K562 (cell line): ENCODE data around the gene KLRF2. TPM values are rescaled to one million over a fixed set of nuclear protein-coding genes. Genes with fewer than 3 reads are reported as not detected.

Experiments
- ATAC-seq: fragments of 200-7000 bp; cut with Tn5 transposase; 3 replicates; pipeline ENCODE4 v1.9.1; 2020; ENCODE audit warnings: moderate library complexity
- BruUV-seq: library from RNA; stranded (reverse); fragments of 400-500 nt; replicated peaks from 2 replicates; lab custom pipeline; 2021; lab: Mats Ljungman, UMichigan
- CTCF ChIA-PET: fragments of 300-600 bp; formaldehyde crosslinking; extraction: SDS; loops from one replicate; lab custom pipeline; 2021; ENCODE audit warnings: low intra/inter-chr PET ratio; lab: Yijun Ruan, JAX
- POLR2A ChIA-PET: fragments of 300-600, 350-650 bp; sonication (Branson Sonifier 250); formaldehyde crosslinking; extraction: SDS; loops from one replicate; lab custom pipeline; 2021; ENCODE audit warnings: antibody characterized with exemption, inconsistent platforms; lab: Yijun Ruan, JAX
- DNase-seq, 4 experiments: peaks; one replicate each; pipeline versions ENCODE4 v3.0.0 to v3.0.0-alpha.2; 2011 to 2018; ENCODE audit warnings: low spot score in 3 of 4, mixed read lengths in 3 of 4; ENCODE audit errors: extremely low read depth in 1 of 4
- FAIRE-seq: peaks from 2 replicates; lab custom pipeline; 2011; peaks lifted over from hg19 to GRCh38; lab: Jason Lieb, UNC
- H2AFZ ChIP-seq: 2 replicates; pipeline ENCODE4 v1.6.0; 2011; ENCODE audit warnings: low read depth, low read length, control low read depth, inconsistent platforms
- H3K27ac ChIP-seq: fragments of 200-600 bp; 3 replicates; pipeline ENCODE4 v1.8.0; 2011; ENCODE audit warnings: low read depth, mild to moderate bottlenecking, control low read depth, inconsistent platforms, low read length, moderate library complexity, mixed read lengths; ENCODE audit errors: extremely low read depth
- H3K27me3 ChIP-seq, 2 experiments: fragments of 300-600 bp in 1 of 2; 2 replicates in 1 of 2; 3 replicates in 1 of 2; pipeline versions ENCODE4 v1.6.0 to v1.8.0; 2011; ENCODE audit warnings: inconsistent platforms in 2 of 2, low read length in 2 of 2, mild to moderate bottlenecking in 1 of 2, mixed read lengths in 1 of 2, moderate library complexity in 1 of 2; ENCODE audit not compliant: control insufficient read depth in 2 of 2, insufficient read depth in 2 of 2
- H3K36me3 ChIP-seq: fragments of 300-600 bp; 3 replicates; pipeline ENCODE4 v1.8.0; 2011; ENCODE audit warnings: mild to moderate bottlenecking, low read length, inconsistent platforms; ENCODE audit not compliant: control insufficient read depth, insufficient read depth
- H3K4me1 ChIP-seq, 2 experiments: fragments of 200-600 bp in 1 of 2; replicated peaks in 1 of 2; 2 replicates in 1 of 2; 3 replicates in 1 of 2; pipeline versions ENCODE4 v1.5.1 to v1.8.0; 2011; ENCODE audit warnings: inconsistent platforms in 2 of 2, low read length in 2 of 2, mild to moderate bottlenecking in 1 of 2, mixed read lengths in 1 of 2, moderate library complexity in 1 of 2; ENCODE audit not compliant: control insufficient read depth in 2 of 2, insufficient read depth in 2 of 2
- H3K4me2 ChIP-seq: 2 replicates; pipeline ENCODE4 v1.6.1; 2011; ENCODE audit warnings: low read length, control low read depth, inconsistent platforms, mixed read lengths; ENCODE audit not compliant: insufficient read depth
- H3K4me3 ChIP-seq: fragments of 200-600 bp; sonication (generic), shearing (Covaris generic); 2 replicates; pipeline ENCODE4 v1.5.1; 2016; ENCODE audit warnings: control low read depth, inconsistent platforms
- H3K79me2 ChIP-seq: fragments of 200-600 bp; 3 replicates; pipeline ENCODE4 v1.8.0; 2011; ENCODE audit warnings: low read length, inconsistent platforms; ENCODE audit not compliant: control insufficient read depth, insufficient read depth
- H3K9ac ChIP-seq, 2 experiments: 2 replicates each; pipeline versions ENCODE4 v1.6.0 to v1.6.1; 2011; ENCODE audit warnings: low read depth in 2 of 2, low read length in 2 of 2, control low read depth in 1 of 2, inconsistent platforms in 1 of 2, mild to moderate bottlenecking in 1 of 2, mixed read lengths in 1 of 2; ENCODE audit not compliant: insufficient read depth in 1 of 2
- H3K9me1 ChIP-seq: one replicate; pipeline ENCODE4 v1.6.0; 2011; ENCODE audit warnings: inconsistent platforms, mild to moderate bottlenecking, low read length, moderate library complexity; ENCODE audit not compliant: control insufficient read depth, insufficient read depth
- H3K9me3 ChIP-seq: replicated peaks from 2 replicates; pipeline ENCODE4 v1.5.1; 2011; ENCODE audit warnings: low read depth, low read length, inconsistent platforms; ENCODE audit not compliant: control insufficient read depth, insufficient read depth
- H4K20me1 ChIP-seq: replicated peaks from 2 replicates; pipeline ENCODE4 v1.6.1; 2011; ENCODE audit warnings: low read length, inconsistent platforms, mixed read lengths; ENCODE audit not compliant: control insufficient read depth, insufficient read depth
- CREBBP ChIP-seq: IDR thresholded peaks from one replicate; pipeline ENCODE4 v1.6.1; 2012; ENCODE audit warnings: low read depth, mild to moderate bottlenecking, control low read depth, inconsistent platforms, low read length
- HDAC1 ChIP-seq, 2 experiments: fragments of 450-650 bp; IDR thresholded peaks; 2 replicates each; pipeline ENCODE4 v1.6.1; 2016 to 2017; ENCODE audit warnings: inconsistent platforms in 1 of 2, mild to moderate bottlenecking in 1 of 2, moderate library complexity in 1 of 2
- PCBP1 ChIP-seq: fragments of 200-400 bp; formaldehyde crosslinking; IDR thresholded peaks from 2 replicates; pipeline ENCODE4 v1.6.1; 2018; ENCODE audit warnings: mild to moderate bottlenecking, low read depth, low read length; ENCODE audit not compliant: poor library complexity, severe bottlenecking
- SREBF1 ChIP-seq: fragments of 150-350 bp; IDR thresholded peaks from 2 replicates; pipeline ENCODE4 v1.6.1; 2014; ENCODE audit warnings: antibody characterized with exemption, low read depth, low read length, borderline replicate concordance
- WGBS: fragments of 100-300 bp; shearing (Covaris generic); methylation state at CpG from one replicate; pipeline ENCODE4 v1.1.6; 2016; ENCODE audit warnings: low coverage, mixed read lengths; ENCODE audit not compliant: insufficient coverage; ENCODE audit errors: missing lambda C conversion rate; 5-methylcytosine and 5-hydroxymethylcytosine counted together
- in situ Hi-C: fragments of 300-500 bp; cut with MboI; formaldehyde crosslinking; loops from 4 replicates; pipeline ENCODE4 v1.15.0; 2018; ENCODE audit warnings: inconsistent platforms, mixed read lengths
- intact Hi-C: fragments of 100-400 bp; cut with micrococcal nuclease; formaldehyde crosslinking; loops from 2 replicates; pipeline ENCODE4 v1.14.2; 2022
- polyA plus RNA-seq, 8 experiments: library from polyadenylated mRNA; depleted of rRNA in 4 of 8; stranded (reverse) in 5 of 8; unstranded in 3 of 8; fragments of >200 nt; fragmentation: Nextera tagmentation in 2 of 8; fragmentation: Illumina TruSeq in 1 of 8; extraction: Ambion mirVana in 2 of 8; extraction: Trizol in 1 of 8; gene quantifications; 2 replicates each; pipeline versions ENCODE4 v1.2.1 to v1.2.3, GENCODE V29; 2011 to 2014; ENCODE audit warnings: inconsistent platforms in 1 of 8, missing spikeins in 1 of 8
- total RNA-seq, 7 experiments: library from RNA; depleted of rRNA in 6 of 7; stranded (reverse); fragments of >200 nt in 6 of 7; fragmentation: Illumina TruSeq in 2 of 7; extraction: Trizol in 2 of 7; gene quantifications; 2 replicates each; pipeline versions ENCODE4 v1.2.1 to v1.2.3, GENCODE V29; 2011 to 2021; ENCODE audit warnings: low replicate concordance in 1 of 7
- TF ChIP-seq, protein P1 (sequence below): IDR thresholded peaks from 2 replicates; pipeline ENCODE4 v1.6.1; 2011; ENCODE audit warnings: borderline replicate concordance, low read depth, mild to moderate bottlenecking, moderate library complexity, low read length; ENCODE audit not compliant: insufficient read depth, poor library complexity, severe bottlenecking

The KLRF2 gene
- total and polyA plus RNA-seq, 9 of the 15 experiments (the other 6 are each of a cell fraction or from before 2014, with no cell fraction given), result not detected

GRCh38 chr12:9856894-9857293 lies 24.4 kb upstream of the KLRF2 start:
- no peak overlapping the region for H3K4me2 ChIP-seq
- TF ChIP-seq HDAC1 (IDR thresholded peaks at IDR 0.05) (no peak), CREBBP (no peak), PCBP1 (no peak), SREBF1 (no peak)
- TF ChIP-seq, protein P1, sequence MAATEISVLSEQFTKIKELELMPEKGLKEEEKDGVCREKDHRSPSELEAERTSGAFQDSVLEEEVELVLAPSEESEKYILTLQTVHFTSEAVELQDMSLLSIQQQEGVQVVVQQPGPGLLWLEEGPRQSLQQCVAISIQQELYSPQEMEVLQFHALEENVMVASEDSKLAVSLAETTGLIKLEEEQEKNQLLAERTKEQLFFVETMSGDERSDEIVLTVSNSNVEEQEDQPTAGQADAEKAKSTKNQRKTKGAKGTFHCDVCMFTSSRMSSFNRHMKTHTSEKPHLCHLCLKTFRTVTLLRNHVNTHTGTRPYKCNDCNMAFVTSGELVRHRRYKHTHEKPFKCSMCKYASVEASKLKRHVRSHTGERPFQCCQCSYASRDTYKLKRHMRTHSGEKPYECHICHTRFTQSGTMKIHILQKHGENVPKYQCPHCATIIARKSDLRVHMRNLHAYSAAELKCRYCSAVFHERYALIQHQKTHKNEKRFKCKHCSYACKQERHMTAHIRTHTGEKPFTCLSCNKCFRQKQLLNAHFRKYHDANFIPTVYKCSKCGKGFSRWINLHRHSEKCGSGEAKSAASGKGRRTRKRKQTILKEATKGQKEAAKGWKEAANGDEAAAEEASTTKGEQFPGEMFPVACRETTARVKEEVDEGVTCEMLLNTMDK, result no peak
- TF ChIP-seq, all 486 proteins: peak for 0

More at GRCh38 chr12:9856894-9857293, 24.4 kb upstream of the KLRF2 start:
- no peak for FAIRE-seq
- H3K79me2 ChIP-seq, result no peaks in the 10 kb centered on the region
- 26% methylated on average over 3 of the region's 3 CpGs for WGBS
- intact Hi-C loops, result no loop called here
- BruUV-seq, result no TSS peak
- H3K9me1 ChIP-seq, result no peaks in the 10 kb centered on the region
- no peak overlapping the region for H3K9ac ChIP-seq
- H2AFZ ChIP-seq, result no peak overlapping the region
- H3K9me3 ChIP-seq, result no peaks in the 10 kb centered on the region
- no peak for ATAC-seq
- POLR2A ChIA-PET, result no interaction called here
- no peak for DNase-seq
- no peak overlapping the region for H3K27ac ChIP-seq
- no peaks in the 10 kb centered on the region for H4K20me1 ChIP-seq
- no peaks in the 10 kb centered on the region for H3K4me1 ChIP-seq
- no peaks in the 10 kb centered on the region for H3K36me3 ChIP-seq
- in situ Hi-C loops, result no loop called here
- CTCF ChIA-PET, result no interaction called here
- no peak overlapping the region for H3K4me3 ChIP-seq
- H3K27me3 ChIP-seq, result no peaks in the 10 kb centered on the region
